ENCODE results near the gene PSD4. TPM values are rescaled to one million over a fixed set of nuclear protein-coding genes. Genes with fewer than 3 reads are reported as not detected.

PSD4 gene
- total and polyA plus RNA-seq, 2 of the 4 experiments (the other 2 are of a cell fraction): 0.36 to 0.70 TPM

DNA sequence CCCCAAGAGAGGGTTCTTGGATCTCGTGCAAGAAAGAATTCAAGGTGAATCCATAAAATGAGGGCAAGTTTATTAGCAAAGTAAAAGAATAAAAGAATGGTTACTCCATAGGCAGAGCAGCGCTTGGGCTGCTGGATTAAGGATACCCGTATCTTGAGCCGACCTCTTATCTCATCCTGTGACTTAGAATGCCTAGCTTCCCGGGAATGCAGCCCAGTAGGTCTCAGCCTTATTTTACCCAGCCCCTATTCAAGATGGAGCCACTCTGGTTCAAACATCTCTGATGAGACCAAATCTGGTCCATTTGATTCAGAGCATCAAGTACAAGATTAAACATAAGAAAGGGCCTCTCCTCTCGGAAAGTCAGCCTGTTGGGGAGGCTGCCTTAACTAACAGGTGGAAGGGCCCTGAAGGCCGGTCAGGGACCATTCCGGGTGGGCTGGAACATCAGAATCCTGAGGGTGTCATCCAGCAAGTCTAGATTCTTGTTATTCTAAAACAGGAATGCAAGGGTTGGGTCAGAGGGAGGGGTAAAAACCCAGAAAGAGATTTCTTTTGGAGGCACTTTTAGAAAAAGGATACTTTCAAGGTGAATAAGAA is 5.8 kb downstream of the PSD4 start:
- Histone ChIP-seq H4K8ac (ENCODE audit: low read depth in 2 of 2, low read length in 2 of 2) (no peak overlapping the region), H2BK120ac (ENCODE audit: low read depth, low read length) (no peak overlapping the region), H4K20me1 (ENCODE audit: insufficient read depth, low read length) (no peaks in the 10 kb centered on the region), H3K56ac (ENCODE audit: extremely low read depth, insufficient read depth, low read length) (no peak overlapping the region), H3K79me1 (ENCODE audit: low read depth in 1 of 2, low read length in 2 of 2) (no peaks in the 10 kb centered on the region), H2BK20ac (ENCODE audit: low read depth, low read length) (no peak overlapping the region), H3K18ac (ENCODE audit: low read depth, low read length) (no peak overlapping the region), H3K4me1 (ENCODE audit: control insufficient read depth, insufficient read depth, low read length) (no peaks in the 10 kb centered on the region), H4K5ac (ENCODE audit: low read depth, low read length) (no peak overlapping the region), H3K23ac (ENCODE audit: low read depth, low read length) (no peak overlapping the region), H3K14ac (replicated peaks; ENCODE audit: low read depth, low read length) (no peak overlapping the region), H2AFZ (replicated peaks; ENCODE audit: low read length, poor library complexity) (no peak overlapping the region), H3K27ac (ENCODE audit: insufficient read depth, low read length) (no peak overlapping the region), H3K4me2 (ENCODE audit: low read depth, low read length) (no peak overlapping the region), H2BK5ac (ENCODE audit: low read depth, low read length, poor library complexity, severe bottlenecking) (no peak overlapping the region), H2AK9ac (replicated peaks; ENCODE audit: low read depth, low read length, poor library complexity) (no peak overlapping the region), H2BK15ac (ENCODE audit: low read depth, low read length) (no peak overlapping the region), H3K9me3 (ENCODE audit: control insufficient read depth, insufficient read depth, low read length) (no peaks in the 10 kb centered on the region), H3K9me1 (ENCODE audit: insufficient read depth, low read length) (peaks cover 3% of the 10 kb centered on the region; the same call in 1 of the 2 replicates), H4K91ac (ENCODE audit: insufficient read depth, low read depth, low read length) (no peak overlapping the region), H3K9ac (ENCODE audit: low read depth, low read length) (no peak overlapping the region), H3K27me3 (ENCODE audit: control insufficient read depth, insufficient read depth, low read length) (peaks cover 36% of the 10 kb centered on the region), H3K4ac (ENCODE audit: low read depth, low read length) (no peak overlapping the region), H3K4me3 (ENCODE audit: insufficient read depth, low read depth, low read length) (no peak overlapping the region), H3K36me3 (ENCODE audit: control insufficient read depth, insufficient read depth, low read length) (no peaks in the 10 kb centered on the region), H2AK5ac (ENCODE audit: low read depth, low read length) (no peak overlapping the region)
- TF ChIP-seq, protein P1, sequence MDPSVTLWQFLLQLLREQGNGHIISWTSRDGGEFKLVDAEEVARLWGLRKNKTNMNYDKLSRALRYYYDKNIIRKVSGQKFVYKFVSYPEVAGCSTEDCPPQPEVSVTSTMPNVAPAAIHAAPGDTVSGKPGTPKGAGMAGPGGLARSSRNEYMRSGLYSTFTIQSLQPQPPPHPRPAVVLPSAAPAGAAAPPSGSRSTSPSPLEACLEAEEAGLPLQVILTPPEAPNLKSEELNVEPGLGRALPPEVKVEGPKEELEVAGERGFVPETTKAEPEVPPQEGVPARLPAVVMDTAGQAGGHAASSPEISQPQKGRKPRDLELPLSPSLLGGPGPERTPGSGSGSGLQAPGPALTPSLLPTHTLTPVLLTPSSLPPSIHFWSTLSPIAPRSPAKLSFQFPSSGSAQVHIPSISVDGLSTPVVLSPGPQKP (IDR thresholded peaks at IDR 0.05; ENCODE audit: borderline replicate concordance, low read depth, low read length): no peak
- TF ChIP-seq RFX5 (IDR thresholded peaks at IDR 0.05; ENCODE audit: low read depth, low read length) (no peak), CEBPB (IDR thresholded peaks at IDR 0.05; ENCODE audit: low read depth, low read length) (no peak), FOS (IDR thresholded peaks at IDR 0.05; ENCODE audit: low read depth, low read length) (no peak), SMC3 (IDR thresholded peaks at IDR 0.05; ENCODE audit: low read depth, low read length) (no peak), POLR2A (IDR thresholded peaks at IDR 0.05; ENCODE audit: low read depth, low read length) (no peak)
- TF ChIP-seq, protein P2, sequence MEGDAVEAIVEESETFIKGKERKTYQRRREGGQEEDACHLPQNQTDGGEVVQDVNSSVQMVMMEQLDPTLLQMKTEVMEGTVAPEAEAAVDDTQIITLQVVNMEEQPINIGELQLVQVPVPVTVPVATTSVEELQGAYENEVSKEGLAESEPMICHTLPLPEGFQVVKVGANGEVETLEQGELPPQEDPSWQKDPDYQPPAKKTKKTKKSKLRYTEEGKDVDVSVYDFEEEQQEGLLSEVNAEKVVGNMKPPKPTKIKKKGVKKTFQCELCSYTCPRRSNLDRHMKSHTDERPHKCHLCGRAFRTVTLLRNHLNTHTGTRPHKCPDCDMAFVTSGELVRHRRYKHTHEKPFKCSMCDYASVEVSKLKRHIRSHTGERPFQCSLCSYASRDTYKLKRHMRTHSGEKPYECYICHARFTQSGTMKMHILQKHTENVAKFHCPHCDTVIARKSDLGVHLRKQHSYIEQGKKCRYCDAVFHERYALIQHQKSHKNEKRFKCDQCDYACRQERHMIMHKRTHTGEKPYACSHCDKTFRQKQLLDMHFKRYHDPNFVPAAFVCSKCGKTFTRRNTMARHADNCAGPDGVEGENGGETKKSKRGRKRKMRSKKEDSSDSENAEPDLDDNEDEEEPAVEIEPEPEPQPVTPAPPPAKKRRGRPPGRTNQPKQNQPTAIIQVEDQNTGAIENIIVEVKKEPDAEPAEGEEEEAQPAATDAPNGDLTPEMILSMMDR (conservative IDR thresholded peaks at IDR 0.05; ENCODE audit: low read depth, low read length): no peak
- no peak for DNase-seq
- ChIA-PET POLR2A (ENCODE audit: unreplicated experiment) (no interaction called here), CTCF (no interaction called here)
- dilution Hi-C loops (cut with HindIII; ENCODE audit: low sequenced_read_pairs, unreplicated experiment) (no loop called here), in situ Hi-C loops (cut with MboI; ENCODE audit: low sequenced_read_pairs) (no loop called here), intact Hi-C loops (cut with micrococcal nuclease) (no loop called here)
- BruUV-seq (replicated peaks): no TSS peak
- 61% methylated on average over 5 of the region's 8 CpGs; no CpG with 5 or more reads in 1 of the 2 experiments for WGBS, 2 experiments (ENCODE audit: extremely low coverage in 2 of 2, insufficient read length in 1 of 2)
- no peak for ATAC-seq (ENCODE audit: low read depth)
